GM13977 (cell line): ENCODE measurements around the gene ZNF287.

Source experiments
- DNase-seq: peaks from one replicate; pipeline ENCODE4 v3.0.0; 2012; ENCODE audit warnings: low spot score
- in situ Hi-C: fragments of 300-500 bp; cut with MboI; formaldehyde crosslinking; loops from one replicate; pipeline ENCODE4 v1.12.0; 2022; ENCODE audit warnings: low sequenced_read_pairs, low pct_unique_long_range_greater_than_20kb, mixed read lengths, inconsistent platforms; ENCODE audit not compliant: unreplicated experiment
- TF ChIP-seq, protein P1 (sequence below): IDR thresholded peaks from 2 replicates; pipeline ENCODE4 v1.5.1; 2012; ENCODE audit warnings: mild to moderate bottlenecking, control low read depth; ENCODE audit not compliant: insufficient read depth; ENCODE audit errors: extremely low read depth, missing control alignments

The ZNF287 gene

DNA sequence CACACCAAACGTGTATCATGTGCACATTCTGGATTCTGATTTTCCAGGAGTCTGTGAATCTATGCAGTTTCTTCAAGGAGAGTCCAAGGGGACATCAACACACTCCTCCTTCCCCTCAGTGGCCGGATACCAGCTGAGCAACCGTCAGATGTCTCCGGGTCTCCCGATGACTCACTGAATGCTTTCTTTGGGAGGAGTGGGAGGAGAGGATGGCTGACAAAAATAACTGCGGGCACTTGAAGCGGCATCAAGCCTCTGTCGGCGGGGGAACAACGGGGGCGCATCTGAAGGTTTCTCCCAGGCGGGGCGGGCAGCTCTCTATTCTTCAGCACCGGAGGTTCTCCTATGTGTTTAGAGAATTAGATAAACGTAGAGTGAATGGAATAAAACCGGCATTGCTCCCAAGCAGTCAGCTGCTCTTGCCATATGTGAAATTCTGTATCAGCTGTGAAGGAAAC lies 52.4 kb downstream of the ZNF287 start:
- no peak for DNase-seq
- in situ Hi-C loops = no loop called here

DNA sequence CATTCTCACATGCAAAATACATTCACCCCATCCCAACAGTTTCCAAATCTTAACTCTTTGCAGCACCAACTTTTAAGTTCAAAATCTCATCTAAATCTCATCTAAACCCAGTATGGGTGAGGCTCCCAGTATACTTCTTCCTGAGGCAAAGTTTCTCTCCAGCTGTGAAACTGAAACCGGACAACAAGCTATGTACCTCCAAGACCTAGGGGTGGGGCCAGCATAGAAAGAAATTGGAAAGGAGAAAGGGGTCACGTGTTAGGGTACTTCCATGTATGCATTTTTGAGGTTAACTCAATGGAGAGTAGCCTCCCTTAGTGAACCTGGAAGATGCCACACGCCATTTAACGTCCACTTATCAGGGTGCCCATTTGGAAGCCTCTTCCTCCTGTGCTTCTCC lies 53.1 kb downstream of the ZNF287 start:
- in situ Hi-C loops = no loop called here
- TF ChIP-seq, protein P1, sequence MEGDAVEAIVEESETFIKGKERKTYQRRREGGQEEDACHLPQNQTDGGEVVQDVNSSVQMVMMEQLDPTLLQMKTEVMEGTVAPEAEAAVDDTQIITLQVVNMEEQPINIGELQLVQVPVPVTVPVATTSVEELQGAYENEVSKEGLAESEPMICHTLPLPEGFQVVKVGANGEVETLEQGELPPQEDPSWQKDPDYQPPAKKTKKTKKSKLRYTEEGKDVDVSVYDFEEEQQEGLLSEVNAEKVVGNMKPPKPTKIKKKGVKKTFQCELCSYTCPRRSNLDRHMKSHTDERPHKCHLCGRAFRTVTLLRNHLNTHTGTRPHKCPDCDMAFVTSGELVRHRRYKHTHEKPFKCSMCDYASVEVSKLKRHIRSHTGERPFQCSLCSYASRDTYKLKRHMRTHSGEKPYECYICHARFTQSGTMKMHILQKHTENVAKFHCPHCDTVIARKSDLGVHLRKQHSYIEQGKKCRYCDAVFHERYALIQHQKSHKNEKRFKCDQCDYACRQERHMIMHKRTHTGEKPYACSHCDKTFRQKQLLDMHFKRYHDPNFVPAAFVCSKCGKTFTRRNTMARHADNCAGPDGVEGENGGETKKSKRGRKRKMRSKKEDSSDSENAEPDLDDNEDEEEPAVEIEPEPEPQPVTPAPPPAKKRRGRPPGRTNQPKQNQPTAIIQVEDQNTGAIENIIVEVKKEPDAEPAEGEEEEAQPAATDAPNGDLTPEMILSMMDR = no peak
- DNase-seq = no peak

More for the DNA sequence above, 52.4 kb downstream of the ZNF287 start:
- TF ChIP-seq, protein P1 = no peak

DNA sequence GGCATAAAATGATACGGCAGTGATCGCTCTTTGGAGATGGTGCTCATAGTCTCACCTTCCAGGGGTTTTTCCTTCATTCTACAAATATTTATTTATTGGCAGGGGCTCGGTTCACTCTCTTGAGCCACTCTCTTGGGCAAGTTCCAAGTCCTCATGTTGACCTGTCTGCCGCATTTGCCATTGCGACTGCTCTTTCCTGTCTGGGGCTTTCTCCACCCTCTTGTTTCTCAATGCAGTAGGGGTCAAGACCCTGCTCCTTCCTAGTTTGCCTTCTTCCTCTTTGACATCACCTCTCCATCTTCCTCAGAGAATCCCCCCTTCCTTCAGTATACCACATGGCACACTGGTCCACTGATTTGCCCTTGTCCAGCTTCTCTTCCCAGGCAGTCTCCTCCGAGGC lies 55.1 kb downstream of the ZNF287 start:
- TF ChIP-seq, protein P1 = no peak
- in situ Hi-C loops = no loop called here
- no peak for DNase-seq

DNA sequence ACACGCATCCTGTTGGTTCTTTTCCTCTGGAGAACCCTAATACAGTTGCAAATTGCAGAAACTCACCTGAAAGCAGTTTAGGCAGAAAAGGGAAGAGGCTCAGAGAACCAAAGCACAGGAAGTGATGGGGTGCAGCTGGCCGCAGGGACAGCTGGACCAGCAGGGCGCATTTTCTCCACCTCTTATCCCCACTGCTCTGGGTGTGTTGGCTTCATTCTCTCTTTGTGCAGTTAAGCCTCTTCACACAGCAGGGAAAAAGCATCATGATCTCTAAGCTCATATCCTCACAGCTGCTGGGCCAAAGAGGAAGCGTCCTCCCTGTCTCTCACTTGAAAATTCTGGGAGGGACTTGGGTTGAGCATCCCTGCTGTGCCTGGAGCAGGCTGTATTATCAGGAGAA lies 57.0 kb downstream of the ZNF287 start:
- in situ Hi-C loops = no loop called here
- no peak for DNase-seq
- TF ChIP-seq, protein P1 = no peak

DNA sequence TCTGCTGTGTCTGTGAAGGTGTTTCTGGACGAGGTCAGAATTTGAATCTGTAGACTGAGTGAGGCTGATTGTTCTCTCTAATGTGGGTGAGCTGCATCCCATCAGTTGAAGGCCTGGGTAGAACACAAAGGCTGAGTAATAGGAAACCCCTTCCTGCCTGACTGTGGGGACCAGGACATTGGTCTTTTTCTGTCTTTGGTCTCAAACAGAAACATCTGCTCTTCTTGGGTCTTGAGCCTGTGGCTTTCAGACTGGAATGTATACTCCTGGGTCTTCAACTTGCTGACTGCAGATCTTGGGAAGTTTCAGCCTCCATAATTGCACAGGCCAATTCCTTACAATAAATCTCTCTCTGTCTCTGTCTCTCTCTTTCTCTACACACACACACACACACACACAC lies 57.4 kb downstream of the ZNF287 start:
- TF ChIP-seq, protein P1 = no peak
- in situ Hi-C loops = no loop called here
- no peak for DNase-seq

DNA sequence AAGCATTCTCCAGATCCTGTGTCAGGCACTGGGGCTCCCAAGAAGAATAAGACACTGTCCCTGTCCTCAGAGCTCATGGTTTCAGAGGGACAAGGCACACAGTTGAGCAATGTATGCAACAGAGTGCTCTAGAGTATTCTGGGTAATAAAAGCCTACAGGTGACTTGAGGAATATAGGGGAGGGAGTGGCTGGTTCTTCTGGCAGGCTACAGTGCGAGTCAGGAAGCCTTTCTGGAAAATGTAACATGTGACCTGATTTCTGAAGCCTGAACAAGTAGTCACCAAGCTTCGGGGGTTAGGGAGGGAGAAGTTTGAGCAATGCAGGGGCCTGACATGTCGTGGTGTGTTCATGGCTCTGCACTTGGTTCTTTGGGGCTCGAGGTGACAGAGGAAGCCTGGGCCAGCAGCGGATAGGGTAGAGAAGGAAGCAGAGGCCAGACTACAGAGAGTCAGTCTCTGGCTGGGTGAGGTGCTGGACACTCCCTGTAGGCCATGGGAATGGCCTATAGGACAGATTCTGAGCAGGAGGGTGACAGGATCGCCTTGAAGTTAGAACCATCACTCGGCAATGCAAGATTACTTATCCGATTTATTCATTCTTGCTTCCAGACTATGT lies 61.0 kb downstream of the ZNF287 start:
- no peak for DNase-seq
- in situ Hi-C loops = no loop called here
- TF ChIP-seq, protein P1 = no peak
